ENCODE measurements around the gene MLPH. TPM values are rescaled to one million over a fixed set of nuclear protein-coding genes. Genes with fewer than 3 reads are reported as not detected.

The MLPH gene
- total and polyA plus RNA-seq, 10 donors = 0.09 to 1.4 (median 0.35) TPM; not detected in 3

GRCh38 chr2:237535385-237536082 is 48.5 kb downstream of the MLPH start:
- no peak overlapping the region for H3K4me3 ChIP-seq
- TF ChIP-seq CTCF (IDR thresholded peaks at IDR 0.05 in 8 of 11, conservative IDR thresholded peaks at IDR 0.05 in 3 of 11) (no peak), POLR2A (IDR thresholded peaks at IDR 0.05) (no peak), POLR2AphosphoS5 (IDR thresholded peaks at IDR 0.05) (no peak)
- peaks cover 0 to 6% (median 1%) of the 10 kb centered on the region in 6 donors for H3K4me1 ChIP-seq
- peak; percentile 41 for DNase-seq
- peaks cover 0 to 30% (median 0%) of the 10 kb centered on the region in 7 donors for H3K27me3 ChIP-seq (replicated peaks in 1 of 7)
- WGBS, 5 donors = 81 to 89% (median 82%) methylated on average over 8 of the region's 8 CpGs
- no peaks in the 10 kb centered on the region for H3K9me3 ChIP-seq
- intact Hi-C loops (cut with DNase I; ENCODE audit: low total_unique reads) = no loop called here
- no peaks in the 10 kb centered on the region for H3K36me3 ChIP-seq
- H3K27ac ChIP-seq = no peak overlapping the region

GRCh38 chr2:237536083-237536415 is 49.0 kb downstream of the MLPH start:
- intact Hi-C loops (cut with DNase I; ENCODE audit: low total_unique reads) = no loop called here
- Histone ChIP-seq H3K4me3 (no peak overlapping the region), H3K9me3 (no peaks in the 10 kb centered on the region), H3K4me1 (peaks cover 0 to 11% (median 3%) of the 10 kb centered on the region in 6 donors), H3K36me3 (no peaks in the 10 kb centered on the region), H3K27ac (no peak overlapping the region), H3K27me3 (replicated peaks in 1 of 7) (peaks cover 0 to 30% (median 0%) of the 10 kb centered on the region in 7 donors)
- peak; percentile 22 for DNase-seq
- 76 to 100% (median 91%) methylated on average over 4 to 5 of the region's 5 CpGs for WGBS, 5 donors
- TF ChIP-seq CTCF (IDR thresholded peaks at IDR 0.05 in 8 of 11, conservative IDR thresholded peaks at IDR 0.05 in 3 of 11) (no peak), POLR2A (IDR thresholded peaks at IDR 0.05) (no peak), POLR2AphosphoS5 (IDR thresholded peaks at IDR 0.05) (no peak)

GRCh38 chr2:237536617-237537016 is 49.6 kb downstream of the MLPH start:
- TF ChIP-seq POLR2AphosphoS5 (IDR thresholded peaks at IDR 0.05) (no peak), CTCF (IDR thresholded peaks at IDR 0.05 in 8 of 11, conservative IDR thresholded peaks at IDR 0.05 in 3 of 11) (no peak), POLR2A (IDR thresholded peaks at IDR 0.05) (no peak)
- Histone ChIP-seq H3K27ac (no peak overlapping the region), H3K4me3 (no peak overlapping the region), H3K9me3 (no peaks in the 10 kb centered on the region), H3K36me3 (no peaks in the 10 kb centered on the region), H3K27me3 (replicated peaks in 1 of 7) (peaks cover 0 to 30% (median 0%) of the 10 kb centered on the region in 7 donors), H3K4me1 (peaks cover 0 to 16% (median 3%) of the 10 kb centered on the region in 6 donors)
- 83 to 96% (median 90%) methylated on average over 9 of the region's 9 CpGs for WGBS, 5 donors
- peak; percentile 62 for DNase-seq
- intact Hi-C loops (cut with DNase I; ENCODE audit: low total_unique reads) = no loop called here

GRCh38 chr2:237538001-237538720 is 51.1 kb downstream of the MLPH start:
- peaks cover 0 to 16% (median 3%) of the 10 kb centered on the region in 6 donors for H3K4me1 ChIP-seq
- no peak overlapping the region for H3K4me3 ChIP-seq
- 71 to 79% (median 75%) methylated on average over 28 to 29 of the region's 29 CpGs for WGBS, 5 donors
- no peaks in the 10 kb centered on the region for H3K9me3 ChIP-seq
- no peak overlapping the region for H3K27ac ChIP-seq
- DNase-seq = peak; percentile 69
- peaks cover 0 to 30% (median 0%) of the 10 kb centered on the region in 7 donors for H3K27me3 ChIP-seq (replicated peaks in 1 of 7)
- H3K36me3 ChIP-seq = no peaks in the 10 kb centered on the region
- no peak for TF ChIP-seq CTCF (IDR thresholded peaks at IDR 0.05 in 8 of 11, conservative IDR thresholded peaks at IDR 0.05 in 3 of 11)
- TF ChIP-seq POLR2AphosphoS5 (IDR thresholded peaks at IDR 0.05) = no peak
- TF ChIP-seq POLR2A (IDR thresholded peaks at IDR 0.05) = no peak
- intact Hi-C loops (cut with DNase I; ENCODE audit: low total_unique reads) = no loop called here
